Upper lobe of left lung (tissue), 6 donors: ENCODE data around the gene PDE7B. TPM values are rescaled to one million over a fixed set of nuclear protein-coding genes. Genes with fewer than 3 reads are reported as not detected.

Experiments
- ATAC-seq, 2 donors: fragments of 200-7000 bp; cut with Tn5 transposase; one replicate each; pipeline ENCODE4 v1.9.1; 2022; ENCODE audit warnings: mild to moderate bottlenecking in 2 of 2, moderate library complexity in 2 of 2; ENCODE audit not compliant: low FRiP score in 2 of 2
- DNase-seq, 2 donors: peaks; one replicate each; pipeline ENCODE4 v3.0.0-alpha.2; 2019 to 2020
- H3K27ac ChIP-seq, 4 donors: fragments of 200-600 bp; sonication (generic); one replicate each; pipeline ENCODE4 v1.5.1; 2016 to 2019
- H3K27me3 ChIP-seq, 4 donors: fragments of 200-600 bp; sonication (generic); one replicate each; pipeline ENCODE4 v1.5.1; 2017 to 2019
- H3K36me3 ChIP-seq, 4 donors: fragments of 200-600 bp; sonication (generic); one replicate each; pipeline ENCODE4 v1.5.1; 2016 to 2019
- H3K4me1 ChIP-seq, 4 donors: fragments of 200-600 bp; sonication (generic); one replicate each; pipeline ENCODE4 v1.5.1; 2018 to 2019
- H3K4me3 ChIP-seq, 4 donors: fragments of 200-600 bp; sonication (generic); one replicate each; pipeline ENCODE4 v1.5.1; 2017 to 2019; ENCODE audit warnings: mild to moderate bottlenecking in 2 of 4, moderate library complexity in 1 of 4
- H3K9me3 ChIP-seq, 4 donors: fragments of 200-600 bp; sonication (generic); one replicate each; pipeline ENCODE4 v1.5.1; 2018 to 2019
- CTCF ChIP-seq, 6 experiments: fragments of 450-650 bp in 4 of 6; fragments of 200-600 bp in 2 of 6; sonication (generic) in 2 of 6; IDR thresholded peaks; one replicate each; pipeline ENCODE4 v1.5.1; 2016 to 2019; ENCODE audit warnings: antibody characterized with exemption in 6 of 6
- EP300 ChIP-seq, 4 donors: sonication (generic); formaldehyde crosslinking; IDR thresholded peaks; one replicate each; pipeline ENCODE4 v1.5.1; 2017; ENCODE audit warnings: antibody characterized with exemption in 4 of 4, control low read depth in 2 of 4
- POLR2A ChIP-seq, 4 donors: fragments of 450-650 bp; IDR thresholded peaks; one replicate each; pipeline ENCODE4 v1.5.1; 2016 to 2017; ENCODE audit warnings: antibody characterized with exemption in 4 of 4, mild to moderate bottlenecking in 2 of 4
- POLR2AphosphoS5 ChIP-seq, 2 donors: sonication (generic); formaldehyde crosslinking; IDR thresholded peaks; one replicate each; pipeline ENCODE4 v1.5.1; 2017; ENCODE audit warnings: antibody characterized with exemption in 2 of 2
- WGBS, 2 donors: methylation state at CpG; one replicate each; pipeline ENCODE4 v1.1.5; 2017 to 2018; 5-methylcytosine and 5-hydroxymethylcytosine counted together
- total RNA-seq, 6 donors: library from RNA; depleted of rRNA in 4 of 6; stranded (reverse); fragments of >200 nt in 4 of 6; gene quantifications; one replicate each; pipeline versions ENCODE4 v1.1.0 to v1.2.1, GENCODE V29; 2016 to 2021
- donor health status: DM: no; HTN: no; CAD: no; lungs with moderate emphysema.
- donor health status: DM: no; HTN: yes; CAD: no; lungs with severe emphysema.

Gene PDE7B
- total RNA-seq, 6 donors from 2014 or later = 1.0 to 4.4 (median 2.6) TPM

- ATAC-seq = peak; percentile 38 to 60
- TF ChIP-seq EP300 (IDR thresholded peaks at IDR 0.05) (no peak), POLR2AphosphoS5 (IDR thresholded peaks at IDR 0.05) (no peak), CTCF (IDR thresholded peaks at IDR 0.05) (no peak), POLR2A (IDR thresholded peaks at IDR 0.05) (no peak)
Measured at GRCh38 chr6:136181861-136182260, 330.4 kb downstream of the PDE7B start.

DNA sequence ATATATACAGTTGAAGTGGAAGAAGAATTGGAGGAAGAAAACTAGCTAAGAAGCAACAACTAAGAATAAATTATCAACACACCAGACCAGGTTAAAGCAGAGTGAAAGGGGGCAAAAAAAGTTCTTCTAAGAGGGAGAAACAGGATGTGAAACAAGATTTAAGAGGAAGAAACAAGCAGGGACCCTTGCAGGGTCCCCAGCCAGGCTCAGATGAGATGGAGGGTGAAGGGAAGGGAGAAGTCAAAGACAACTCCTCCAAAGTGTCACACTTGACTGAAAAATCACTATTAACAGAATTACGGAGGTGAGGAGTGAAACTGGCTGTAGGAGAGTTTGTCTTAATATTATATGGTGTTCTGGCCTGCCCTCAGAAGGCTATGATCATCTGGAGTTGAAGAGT is 333.2 kb downstream of the PDE7B start:
- H3K27ac ChIP-seq = no peak overlapping the region
- DNase-seq (no peak), ATAC-seq (no peak)
- H3K4me1 ChIP-seq = peaks cover 0 to 10% (median 0%) of the 10 kb centered on the region in 4 donors
- H3K9me3 ChIP-seq = no peaks in the 10 kb centered on the region
- H3K27me3 ChIP-seq = no peaks in the 10 kb centered on the region
- WGBS, 2 donors = 63 to 86% methylated on average over 1 of the region's 1 CpG
- TF ChIP-seq POLR2AphosphoS5 (IDR thresholded peaks at IDR 0.05) (no peak), POLR2A (IDR thresholded peaks at IDR 0.05) (no peak), EP300 (IDR thresholded peaks at IDR 0.05) (no peak), CTCF (IDR thresholded peaks at IDR 0.05) (no peak)
- no peaks in the 10 kb centered on the region for H3K36me3 ChIP-seq
- H3K4me3 ChIP-seq = no peak overlapping the region

More at GRCh38 chr6:136181861-136182260, 330.4 kb downstream of the PDE7B start:
- no peak for DNase-seq
- H3K36me3 ChIP-seq = no peaks in the 10 kb centered on the region
- H3K27me3 ChIP-seq = no peaks in the 10 kb centered on the region
- no peaks in the 10 kb centered on the region for H3K9me3 ChIP-seq
- H3K4me1 ChIP-seq = peaks cover 0 to 10% (median 0%) of the 10 kb centered on the region in 4 donors
- no peak overlapping the region for H3K4me3 ChIP-seq
- WGBS, 2 donors = 50 to 59% methylated on average over 1 of the region's 1 CpG
- no peak overlapping the region for H3K27ac ChIP-seq

GRCh38 chr6:136186363-136186762 is 334.9 kb downstream of the PDE7B start:
- H3K27ac ChIP-seq = no peak overlapping the region
- 96 to 100% methylated on average over 1 of the region's 1 CpG for WGBS, 2 donors
- H3K27me3 ChIP-seq = no peaks in the 10 kb centered on the region
- no peaks in the 10 kb centered on the region for H3K36me3 ChIP-seq
- H3K4me3 ChIP-seq = no peak overlapping the region
- no peak for DNase-seq
- no peak for TF ChIP-seq POLR2A (IDR thresholded peaks at IDR 0.05)
- TF ChIP-seq EP300 (IDR thresholded peaks at IDR 0.05) = no peak
- no peaks in the 10 kb centered on the region for H3K9me3 ChIP-seq
- ATAC-seq = no peak
- peaks cover 0 to 5% (median 0%) of the 10 kb centered on the region in 4 donors for H3K4me1 ChIP-seq

DNA sequence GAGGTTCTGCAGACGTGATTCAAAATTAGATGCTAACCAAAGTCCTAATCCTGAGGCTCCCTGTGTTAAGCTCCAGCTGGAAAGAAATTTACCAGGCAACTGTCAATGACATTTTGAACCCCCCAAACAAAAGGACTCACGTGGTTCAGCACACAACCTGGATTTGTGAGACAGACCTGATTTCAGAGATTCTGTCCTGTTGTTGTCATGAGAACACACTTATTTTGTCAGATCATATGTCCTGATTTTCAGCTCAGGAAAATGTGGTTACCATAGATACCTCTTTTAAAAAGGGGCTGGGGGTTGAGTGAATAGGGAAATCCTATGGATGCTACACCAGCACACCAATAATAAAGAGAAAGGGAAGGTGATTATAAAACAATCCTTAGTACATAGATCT is 337.0 kb downstream of the PDE7B start:
- Histone ChIP-seq H3K36me3 (no peaks in the 10 kb centered on the region), H3K9me3 (no peaks in the 10 kb centered on the region), H3K4me1 (no peaks in the 10 kb centered on the region), H3K27ac (no peak overlapping the region), H3K27me3 (no peaks in the 10 kb centered on the region), H3K4me3 (no peak overlapping the region)
- ATAC-seq = no peak
- no peak for DNase-seq
- 76% methylated on average over 2 of the region's 2 CpGs for WGBS, 2 donors
- TF ChIP-seq POLR2A (IDR thresholded peaks at IDR 0.05) (no peak), EP300 (IDR thresholded peaks at IDR 0.05) (no peak), POLR2AphosphoS5 (IDR thresholded peaks at IDR 0.05) (no peak), CTCF (IDR thresholded peaks at IDR 0.05) (no peak)

DNA sequence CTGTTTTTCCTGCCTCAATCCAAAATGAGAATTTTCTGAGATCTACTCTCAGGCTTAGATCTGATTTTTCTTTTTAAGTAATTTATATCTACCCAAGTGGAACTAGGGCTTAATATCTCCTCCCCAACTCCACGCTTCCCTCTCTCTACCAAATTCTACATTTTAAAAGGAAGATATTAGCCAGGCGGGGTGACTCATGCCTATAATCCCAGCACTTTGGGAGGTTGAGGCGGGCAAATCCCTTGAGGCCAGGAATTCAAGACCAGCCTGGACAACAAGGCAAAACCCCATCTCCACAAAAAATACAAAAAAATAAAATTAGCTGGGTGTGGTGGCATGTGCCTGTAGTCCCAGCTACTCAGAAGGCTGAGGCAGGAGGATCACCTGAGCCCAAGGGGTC is 337.6 kb downstream of the PDE7B start:
- ATAC-seq (no peak), DNase-seq (no peak)
- WGBS, 2 donors = 93 to 98% methylated on average over 3 of the region's 3 CpGs
- Histone ChIP-seq H3K36me3 (no peaks in the 10 kb centered on the region), H3K4me3 (no peak overlapping the region), H3K9me3 (no peaks in the 10 kb centered on the region), H3K27ac (no peak overlapping the region), H3K4me1 (no peaks in the 10 kb centered on the region), H3K27me3 (no peaks in the 10 kb centered on the region)
- TF ChIP-seq POLR2AphosphoS5 (IDR thresholded peaks at IDR 0.05) (no peak), EP300 (IDR thresholded peaks at IDR 0.05) (no peak), POLR2A (IDR thresholded peaks at IDR 0.05) (no peak), CTCF (IDR thresholded peaks at IDR 0.05) (no peak)
